ENCODE measurements around the gene MSRB3.
"Not testable (repeated sequence)": the region's sequence is repeated elsewhere in the genome, so short reads cannot be mapped to it uniquely, and the experiment has no call there.

Gene MSRB3

GRCh38 chr12:65278576-65279368 lies at the start of gene MSRB3:
MSRB3 (plus strand) TSS chr12:65278683; CDS start chr12:65308580, 29,897 bp downstream.
- DNase-seq (ENCODE audit: low read depth in 2 of 2): peak in 1 of 2 experiments; percentile 5

DNA sequence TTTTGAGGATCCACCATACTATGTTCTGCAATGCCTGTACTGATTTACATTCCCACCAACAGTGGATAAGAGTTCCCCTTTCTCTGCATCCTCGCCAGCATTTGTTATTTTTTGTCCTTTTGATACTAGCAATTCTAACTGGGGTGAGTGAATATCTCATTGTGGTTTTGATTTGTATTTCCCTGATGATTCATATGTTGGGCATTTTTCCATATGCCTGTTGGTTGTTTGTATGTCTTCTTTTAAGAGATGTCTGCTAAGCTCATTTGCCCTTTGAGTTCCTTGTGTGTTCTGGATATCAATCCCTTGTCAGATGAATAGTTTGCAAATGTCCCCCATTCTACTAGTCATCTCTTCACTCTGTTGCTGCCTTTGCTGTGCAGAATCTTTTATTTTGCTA lies 49.0 kb upstream of the MSRB3 start:
- no peak for DNase-seq (ENCODE audit: low read depth in 2 of 2)

GRCh38 chr12:65232476-65233077 lies 45.9 kb upstream of the MSRB3 start:
- no peak for DNase-seq (ENCODE audit: low read depth in 2 of 2)

GRCh38 chr12:65237153-65237552 lies 41.3 kb upstream of the MSRB3 start:
- DNase-seq (ENCODE audit: low read depth in 2 of 2): no peak

- no peak for DNase-seq (ENCODE audit: low read depth in 2 of 2)
These were observed 39.9 kb upstream of the MSRB3 start for GRCh38 chr12:65238609-65239008.

GRCh38 chr12:65248656-65249633 lies 29.5 kb upstream of the MSRB3 start:
- no peak for DNase-seq (ENCODE audit: low read depth in 2 of 2)

GRCh38 chr12:65252515-65252914 lies 26.0 kb upstream of the MSRB3 start:
- DNase-seq (ENCODE audit: low read depth in 2 of 2): no peak

DNA sequence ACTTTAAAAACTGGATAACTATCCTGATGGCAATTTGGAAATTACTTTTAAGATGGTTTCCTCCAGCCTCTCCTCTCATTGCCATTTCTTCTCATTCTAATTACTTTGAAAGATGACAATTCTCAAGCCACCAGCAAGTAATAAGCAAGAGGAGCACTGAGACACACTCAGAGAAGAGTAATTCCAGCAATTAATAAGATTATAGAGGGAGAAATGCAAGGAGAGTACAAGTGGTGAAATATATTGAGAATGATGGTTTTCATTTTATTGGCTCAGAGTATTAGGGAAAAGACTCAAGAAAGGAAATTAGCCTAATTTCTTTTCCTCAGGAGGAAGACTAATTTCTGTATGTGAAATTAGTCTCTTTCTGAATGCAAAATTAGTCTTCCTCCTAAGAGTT lies 20.5 kb upstream of the MSRB3 start:
- no peak for DNase-seq (ENCODE audit: low read depth in 2 of 2)

DNA sequence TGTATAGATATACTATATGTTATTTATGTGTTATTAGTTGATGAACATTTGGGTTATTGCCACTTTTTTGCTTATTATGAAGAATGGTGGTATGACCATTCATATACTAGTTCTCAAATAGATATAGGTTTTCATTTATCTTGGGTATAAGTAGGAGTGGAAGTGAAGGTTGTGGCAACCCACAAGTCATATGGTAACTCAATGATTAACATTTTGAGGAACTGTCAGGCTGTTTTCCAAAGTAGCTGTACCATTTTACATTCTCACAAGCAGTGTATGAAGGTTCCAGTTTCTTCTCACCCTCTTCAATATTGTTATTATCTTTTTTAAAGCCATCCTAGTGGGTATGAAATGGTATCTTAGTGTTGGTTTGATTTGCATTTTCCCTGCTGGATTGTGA lies 19.0 kb upstream of the MSRB3 start:
- no peak for DNase-seq (ENCODE audit: low read depth in 2 of 2)

DNA sequence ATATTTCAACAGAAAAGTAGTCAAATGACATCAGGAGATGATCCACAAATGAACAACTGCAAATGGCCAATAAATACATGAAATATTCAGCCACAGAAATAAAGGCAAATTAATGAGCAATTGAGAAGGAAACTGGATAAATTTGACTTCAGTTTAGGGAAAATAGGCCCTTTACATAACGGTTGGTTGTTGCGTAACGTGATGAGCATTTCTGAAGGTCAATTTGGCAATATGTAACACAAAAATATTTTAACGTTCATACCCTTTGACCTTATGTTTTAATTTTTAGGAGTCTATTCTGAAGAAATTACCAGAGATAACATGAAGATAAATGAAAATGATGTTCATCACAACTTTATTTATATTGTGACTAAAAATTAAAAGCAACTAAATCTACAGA lies 14.7 kb upstream of the MSRB3 start:
- no peak for DNase-seq (ENCODE audit: low read depth in 2 of 2)

- no peak for DNase-seq (ENCODE audit: low read depth in 2 of 2)
These were observed 12.1 kb upstream of the MSRB3 start for GRCh38 chr12:65266408-65266807.

- DNase-seq (ENCODE audit: low read depth in 2 of 2): no peak
These were observed 8.9 kb upstream of the MSRB3 start for GRCh38 chr12:65269603-65270002.

- no peak for DNase-seq (ENCODE audit: low read depth in 2 of 2)
These were observed 3.7 kb upstream of the MSRB3 start for GRCh38 chr12:65274602-65275272.

DNA sequence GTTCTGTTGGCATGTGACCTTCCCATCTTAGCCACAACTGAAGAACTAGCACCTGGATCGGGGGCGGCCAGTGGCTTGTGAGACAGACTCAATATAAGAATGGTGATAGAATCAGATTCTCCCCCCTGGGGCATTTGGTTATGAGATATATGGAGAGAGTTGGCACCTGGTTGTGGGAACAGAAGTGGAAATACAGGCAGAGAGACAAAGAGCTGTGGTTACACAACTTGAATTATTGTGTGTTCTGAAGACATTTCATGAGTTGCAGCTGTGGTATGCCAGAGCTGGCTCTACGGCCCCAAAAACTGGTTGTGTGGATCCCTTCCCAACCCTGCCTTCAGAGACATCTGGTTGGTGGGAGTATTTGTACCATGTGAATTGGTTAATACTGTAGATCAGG lies 2.9 kb upstream of the MSRB3 start:
- no peak for DNase-seq (ENCODE audit: low read depth in 2 of 2)

DNA sequence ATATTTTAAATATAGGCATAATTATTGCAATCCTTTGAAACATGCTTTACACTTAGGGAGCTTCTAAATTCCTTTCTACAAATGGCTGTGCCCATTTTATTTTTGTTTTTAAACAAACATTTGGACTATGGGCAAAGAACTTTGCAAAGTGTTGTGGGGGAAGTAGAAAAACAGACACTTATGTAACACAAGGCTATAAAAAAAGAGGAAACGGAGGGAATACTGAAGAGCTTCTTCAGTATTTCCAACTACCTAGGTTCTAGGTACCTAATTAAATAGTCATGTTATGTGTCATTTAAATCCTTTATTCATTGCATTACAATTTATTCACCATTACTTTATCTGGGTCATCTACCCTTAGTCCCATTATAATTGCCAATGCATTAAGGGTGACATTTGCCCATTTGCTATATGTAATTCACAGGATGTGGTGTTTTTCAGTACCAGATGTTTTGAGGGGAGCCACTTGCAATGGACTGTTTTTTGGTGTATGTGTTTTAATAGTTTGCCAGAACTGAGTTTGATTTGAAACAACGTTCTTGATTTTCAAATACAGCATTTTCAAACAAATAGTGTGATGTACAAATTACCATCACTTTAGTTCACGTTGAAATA lies 1.5 kb upstream of the MSRB3 start:
- DNase-seq (ENCODE audit: low read depth in 2 of 2): no peak

DNA sequence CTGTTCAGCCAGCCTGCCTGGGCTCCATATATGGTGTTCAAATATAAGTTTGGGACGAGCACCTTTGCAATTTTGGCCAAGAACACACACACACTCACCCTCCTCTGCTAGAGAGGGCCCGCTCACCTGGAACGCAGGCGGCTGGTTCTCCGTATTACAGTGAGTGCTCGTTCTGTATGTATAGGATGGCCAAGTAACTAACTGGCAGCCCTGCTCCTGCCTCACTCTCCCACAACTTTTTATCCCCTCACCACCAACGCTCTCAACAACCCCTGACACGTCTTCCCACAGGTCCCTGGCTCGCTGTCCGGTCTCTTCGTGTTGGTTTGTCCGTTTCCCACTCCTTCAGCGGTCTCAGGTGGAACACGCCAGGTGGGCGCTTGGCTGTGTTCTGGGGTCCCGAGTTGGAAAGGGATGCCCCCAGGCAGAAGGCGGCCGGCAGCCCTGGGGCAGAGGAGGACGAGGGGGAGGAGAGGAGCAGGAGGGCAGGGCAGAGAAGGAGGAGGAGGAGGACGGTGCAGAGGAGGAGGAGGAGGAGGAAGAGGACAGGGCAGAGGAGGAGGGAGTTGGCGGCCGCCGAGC lies 398 bp upstream of the MSRB3 start:
- DNase-seq (ENCODE audit: low read depth in 2 of 2): no peak

DNA sequence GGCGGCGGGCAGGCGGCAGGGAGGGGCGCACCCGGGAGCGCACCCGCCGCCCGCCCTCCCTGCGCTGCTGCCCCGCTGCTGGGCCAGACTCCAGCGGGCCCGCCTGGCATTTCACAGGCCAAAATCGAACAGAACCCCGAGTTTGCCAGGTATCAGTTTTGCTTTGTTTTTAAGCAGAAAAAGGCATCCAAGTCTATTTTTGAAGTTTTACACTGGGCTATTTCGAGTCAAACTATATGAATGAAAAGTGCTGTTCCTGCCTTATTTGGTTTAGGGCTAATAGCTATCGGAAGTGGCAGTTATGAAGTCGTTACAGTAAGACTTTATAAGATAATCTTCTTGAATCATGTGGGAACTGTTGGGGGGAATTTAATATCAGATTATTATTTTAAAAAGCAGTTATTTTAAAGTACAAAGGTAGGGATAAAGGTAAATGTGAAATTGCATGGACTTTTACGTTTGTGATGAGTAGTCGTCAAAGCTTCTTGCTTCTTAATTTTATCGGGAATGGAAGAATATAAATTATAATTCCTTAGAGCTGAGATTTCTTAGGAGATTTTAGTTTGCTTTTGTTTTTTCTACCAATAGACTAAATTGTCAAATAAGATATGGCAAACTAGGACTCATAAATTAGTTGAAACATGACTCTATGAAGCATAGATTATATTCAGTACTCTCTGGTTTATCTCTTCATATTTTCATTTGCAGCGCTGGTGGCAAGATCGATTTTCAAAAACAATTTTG lies 1.1 kb downstream of the MSRB3 start:
- no peak for DNase-seq (ENCODE audit: low read depth in 2 of 2)

DNA sequence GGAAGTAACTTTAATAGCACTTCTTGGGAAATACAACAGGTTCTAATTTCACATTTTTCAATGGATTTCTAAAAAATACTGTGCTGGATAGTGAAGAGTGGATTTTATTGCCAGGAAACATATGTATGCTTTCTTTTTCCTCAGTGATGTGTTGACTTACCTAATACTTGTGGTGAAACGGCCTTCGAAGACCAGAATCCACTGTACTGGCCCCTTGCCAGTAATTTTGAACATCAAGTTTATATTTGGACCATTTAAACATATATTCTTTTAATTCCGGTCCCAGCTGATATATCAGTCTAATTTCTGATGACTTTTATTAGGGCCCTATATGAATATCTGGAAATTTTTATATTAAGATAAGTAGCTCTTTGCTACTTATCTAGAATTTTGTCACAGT lies 1.8 kb downstream of the MSRB3 start:
- DNase-seq (ENCODE audit: low read depth in 2 of 2): no peak

- DNase-seq (ENCODE audit: low read depth in 2 of 2): no peak
These were observed 4.4 kb downstream of the MSRB3 start for GRCh38 chr12:65282840-65283239.

DNA sequence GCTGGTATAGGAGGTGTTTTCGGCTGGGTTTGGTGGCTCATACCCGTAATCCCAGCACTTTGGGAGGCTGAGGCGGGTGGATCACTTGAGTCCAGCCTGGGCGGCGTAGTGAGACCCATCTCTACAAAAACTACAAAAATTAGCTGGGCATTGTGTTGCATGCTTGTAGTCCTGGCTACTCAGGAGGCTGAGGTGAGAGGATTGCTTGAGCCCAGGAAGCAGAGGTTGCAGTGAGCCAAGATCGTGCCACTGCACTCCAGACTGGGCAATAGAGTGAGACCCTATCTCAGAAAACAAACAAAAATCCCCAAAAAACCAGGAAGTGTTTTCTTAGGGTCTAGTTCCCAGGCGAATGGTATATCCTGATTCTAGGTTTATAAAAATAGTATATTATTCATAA lies 7.0 kb downstream of the MSRB3 start:
- DNase-seq (ENCODE audit: low read depth in 2 of 2): not testable (repeated sequence)
